Kidney (tissue), 14 donors: ENCODE data around the gene PXN. TPM values are rescaled to one million over a fixed set of nuclear protein-coding genes. Genes with fewer than 3 reads are reported as not detected.
"Not testable (repeated sequence)": the region's sequence is repeated elsewhere in the genome, so short reads cannot be mapped to it uniquely, and the experiment has no call there.

Experiments
- DNase-seq, 5 donors: peaks; one replicate each; pipeline ENCODE4 v3.0.0-alpha.2; 2013 to 2020
- FAIRE-seq: peaks from 2 replicates; lab custom pipeline; 2012; peaks lifted over from hg19 to GRCh38; lab: Jason Lieb, UNC
- H3K27ac ChIP-seq, 2 donors: one replicate each; pipeline ENCODE4 v1.7.0; 2013; ENCODE audit warnings: low read depth in 2 of 2, low read length in 2 of 2, inconsistent platforms in 1 of 2
- H3K27me3 ChIP-seq: one replicate; pipeline ENCODE4 v1.7.1; 2013; ENCODE audit warnings: low read length, inconsistent platforms; ENCODE audit not compliant: control insufficient read depth, insufficient read depth
- H3K36me3 ChIP-seq, 3 donors: one replicate each; pipeline versions ENCODE4 v1.7.0 to v1.7.1; 2013; ENCODE audit warnings: low read length in 3 of 3, control low read depth in 1 of 3, inconsistent platforms in 1 of 3; ENCODE audit not compliant: insufficient read depth in 3 of 3, control insufficient read depth in 2 of 3
- H3K4me1 ChIP-seq, 3 donors: one replicate each; pipeline versions ENCODE4 v1.7.0 to v1.7.1; 2013; ENCODE audit warnings: low read length in 3 of 3, inconsistent platforms in 1 of 3, low read depth in 1 of 3; ENCODE audit not compliant: control insufficient read depth in 2 of 3, insufficient read depth in 2 of 3
- H3K4me3 ChIP-seq, 3 donors: one replicate each; pipeline versions ENCODE4 v1.7.0 to v1.8.1; 2013; ENCODE audit warnings: low read length in 3 of 3, control low read depth in 1 of 3, inconsistent platforms in 1 of 3
- H3K9ac ChIP-seq, 3 donors: one replicate each; pipeline versions ENCODE4 v1.7.0 to v1.7.1; 2013; ENCODE audit warnings: low read length in 3 of 3, control low read depth in 1 of 3, inconsistent platforms in 1 of 3
- H3K9me3 ChIP-seq, 3 donors: one replicate each; pipeline versions ENCODE4 v1.7.0 to v1.7.1; 2013; ENCODE audit warnings: low read length in 3 of 3, control low read depth in 1 of 3, inconsistent platforms in 1 of 3; ENCODE audit not compliant: control insufficient read depth in 2 of 3, insufficient read depth in 1 of 3
- CTCF ChIP-seq: IDR thresholded peaks from 3 replicates; pipeline ENCODE4 v1.5.1; 2012; ENCODE audit warnings: mild to moderate bottlenecking, moderate library complexity, borderline replicate concordance; ENCODE audit not compliant: insufficient read depth; ENCODE audit errors: extremely low read depth
- intact Hi-C: fragments of 100-400 bp; cut with DNase I; formaldehyde crosslinking; loops from one replicate; pipeline ENCODE4 v1.11.1; 2022
- polyA plus RNA-seq: library from polyadenylated mRNA; stranded (reverse); fragments of 350-450 nt; fragmentation: Illumina TruSeq; extraction: RNeasy Lipid Tissue Mini Kit (QIAGEN cat#74804); gene quantifications from one replicate; pipeline ENCODE4 v1.2.3, GENCODE V29; 2014; ENCODE audit warnings: low read depth, low replicate concordance; ENCODE audit not compliant: insufficient read depth
- total RNA-seq: library from RNA; stranded (reverse); fragmentation: NEBNext Ultra II Directional; extraction: Animal tissue kit (Norgen Biotek cat#: 25700); gene quantifications from one replicate; pipeline ENCODE4 v1.2.1, GENCODE V29; 2021
- donor health status: control.
- donor health status: control.
- donor health status: control.
- donor health status: control.
- donor health status: control.
- donor health status: DM: yes; HTN: yes; CAD: no.
- donor health status: Normal renal cell carcinoma (clear cell type).

The PXN gene
- total and polyA plus RNA-seq, 2 donors from 2014 or later: 57.1 to 133 TPM

- peak overlapping the region in 1 of 2 donors; percentile 66 for H3K27ac ChIP-seq
- TF ChIP-seq CTCF: no peak
- no peak overlapping the region for H3K9ac ChIP-seq
- H3K27me3 ChIP-seq: no peaks in the 10 kb centered on the region
- H3K4me3 ChIP-seq: no peak overlapping the region
- H3K36me3 ChIP-seq: no peaks in the 10 kb centered on the region
- FAIRE-seq: no peak
- H3K4me1 ChIP-seq: peaks cover 8 to 83% (median 62%) of the 10 kb centered on the region in 3 donors
- peak in 1 of 5 donors; percentile 65 for DNase-seq
- H3K9me3 ChIP-seq: no peaks in the 10 kb centered on the region
- intact Hi-C loops: no loop called here
These were observed 27.3 kb downstream of the PXN start for GRCh38 chr12:120238217-120238616.

DNA sequence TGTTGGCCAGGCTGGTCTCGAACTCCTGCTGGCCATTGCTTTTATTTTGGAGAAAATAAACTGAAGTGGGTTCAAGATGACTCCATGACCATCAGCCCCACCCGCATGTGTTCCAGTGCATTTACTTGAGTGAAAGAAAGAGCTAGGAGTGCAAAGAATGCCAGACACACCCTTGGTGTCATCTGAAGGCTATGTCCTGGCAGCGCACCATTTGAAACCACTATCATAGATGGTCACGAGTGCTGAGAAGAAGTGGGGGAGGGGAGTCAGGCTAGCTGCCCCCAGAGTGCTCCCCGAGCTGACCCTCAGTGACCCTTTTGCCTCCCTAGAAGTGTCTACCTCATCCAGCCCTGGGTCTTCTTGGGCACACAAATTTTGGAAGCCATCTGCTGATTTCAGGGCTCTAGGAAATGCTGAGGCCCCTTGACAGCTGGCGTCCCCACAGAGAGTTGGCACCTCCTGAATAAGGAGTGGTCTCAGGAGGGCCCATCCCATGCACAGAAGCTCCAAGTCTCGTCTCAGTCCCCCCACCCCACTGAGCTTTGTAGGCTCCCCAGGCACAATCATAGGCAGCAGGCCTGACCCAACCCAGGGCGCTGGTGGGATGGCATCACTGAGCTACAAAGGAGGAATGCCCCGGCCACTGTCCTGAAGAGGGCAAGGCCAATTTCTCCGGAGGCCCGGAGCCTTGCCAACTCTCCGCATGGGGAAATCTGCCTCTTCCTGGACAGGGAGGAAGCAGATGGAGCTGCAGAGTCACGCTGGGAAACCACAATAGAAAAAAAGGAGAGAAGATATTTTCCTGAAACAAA is 28.0 kb downstream of the PXN start:
- H3K4me1 ChIP-seq: peaks cover 8 to 78% (median 59%) of the 10 kb centered on the region in 3 donors
- no peaks in the 10 kb centered on the region for H3K27me3 ChIP-seq
- DNase-seq (peak in 1 of 5 donors; percentile 91), FAIRE-seq (no peak)
- H3K9ac ChIP-seq: no peak overlapping the region
- H3K9me3 ChIP-seq: no peaks in the 10 kb centered on the region
- H3K36me3 ChIP-seq: no peaks in the 10 kb centered on the region
- intact Hi-C loops: no loop called here
- peak overlapping the region; percentile 66 to 69 for H3K27ac ChIP-seq
- no peak for TF ChIP-seq CTCF
- no peak overlapping the region for H3K4me3 ChIP-seq

- H3K36me3 ChIP-seq, H3K9me3 ChIP-seq, FAIRE-seq, intact Hi-C loops, H3K27me3 ChIP-seq, DNase-seq, H3K27ac ChIP-seq, H3K9ac ChIP-seq, H3K4me3 ChIP-seq: not testable (repeated sequence)
- peaks cover 8 to 74% (median 59%) of the 10 kb centered on the region in 3 donors for H3K4me1 ChIP-seq
These were observed 28.7 kb downstream of the PXN start for GRCh38 chr12:120236809-120237208.

GRCh38 chr12:120235369-120236323 is 29.9 kb downstream of the PXN start:
- DNase-seq (peak; percentile 73 to 86 (median 80)), FAIRE-seq (no peak)
- Histone ChIP-seq H3K9ac (peak overlapping the region in 1 of 3 donors; percentile 22), H3K36me3 (no peaks in the 10 kb centered on the region), H3K27me3 (no peaks in the 10 kb centered on the region), H3K27ac (peak overlapping the region; percentile 68 to 84), H3K4me3 (no peak overlapping the region), H3K4me1 (peaks cover 8 to 74% (median 59%) of the 10 kb centered on the region in 3 donors), H3K9me3 (no peaks in the 10 kb centered on the region)
- intact Hi-C loops: no loop called here
- TF ChIP-seq CTCF: no peak
